BJ (cell line): ENCODE measurements around the gene HCRT. TPM values are rescaled to one million over a fixed set of nuclear protein-coding genes. Genes with fewer than 3 reads are reported as not detected.
A peak's percentile ranks its signal among the peaks of the same experiment; 100 is the strongest.
"Not testable (repeated sequence)": the region's sequence is repeated elsewhere in the genome, so short reads cannot be mapped to it uniquely, and the experiment has no call there.

ENCODE experiments used
- CTCF ChIA-PET: fragments of 350-600 bp; formaldehyde crosslinking; extraction: SDS; loops from one replicate; lab custom pipeline; 2021; ENCODE audit warnings: antibody characterized with exemption, inconsistent platforms; lab: Yijun Ruan, JAX
- POLR2A ChIA-PET: fragments of 300-600 bp; sonication (Branson Sonifier 250); formaldehyde crosslinking; extraction: SDS; loops from one replicate; lab custom pipeline; 2021; ENCODE audit warnings: antibody characterized with exemption; lab: Charles Lee
- DNase-seq: peaks from one replicate; pipeline ENCODE4 v3.0.0-alpha.2; 2011; ENCODE audit warnings: low read depth
- H3K27me3 ChIP-seq: 2 replicates; pipeline ENCODE4 v1.6.0; 2011; ENCODE audit warnings: low read length; ENCODE audit not compliant: control insufficient read depth, insufficient read depth
- H3K36me3 ChIP-seq: 2 replicates; pipeline ENCODE4 v1.5.1; 2011; ENCODE audit warnings: low read length; ENCODE audit not compliant: control insufficient read depth, insufficient read depth
- H3K4me3 ChIP-seq: 2 replicates; pipeline ENCODE4 v1.5.1; 2011; ENCODE audit warnings: low read depth, mild to moderate bottlenecking, control low read depth, low read length
- polyA plus RNA-seq: library from polyadenylated mRNA; depleted of rRNA; stranded (reverse); fragments of >200 nt; gene quantifications from 2 replicates; pipeline ENCODE4 v1.2.3, GENCODE V29; 2011
- TF ChIP-seq, protein P1 (sequence below): IDR thresholded peaks from 2 replicates; pipeline ENCODE4 v1.5.1; 2011; ENCODE audit warnings: low read depth, mild to moderate bottlenecking, control low read depth, inconsistent platforms, low read length, moderate library complexity; ENCODE audit not compliant: insufficient read depth

The HCRT gene
- polyA plus RNA-seq, 1 experiment: not detected

DNA sequence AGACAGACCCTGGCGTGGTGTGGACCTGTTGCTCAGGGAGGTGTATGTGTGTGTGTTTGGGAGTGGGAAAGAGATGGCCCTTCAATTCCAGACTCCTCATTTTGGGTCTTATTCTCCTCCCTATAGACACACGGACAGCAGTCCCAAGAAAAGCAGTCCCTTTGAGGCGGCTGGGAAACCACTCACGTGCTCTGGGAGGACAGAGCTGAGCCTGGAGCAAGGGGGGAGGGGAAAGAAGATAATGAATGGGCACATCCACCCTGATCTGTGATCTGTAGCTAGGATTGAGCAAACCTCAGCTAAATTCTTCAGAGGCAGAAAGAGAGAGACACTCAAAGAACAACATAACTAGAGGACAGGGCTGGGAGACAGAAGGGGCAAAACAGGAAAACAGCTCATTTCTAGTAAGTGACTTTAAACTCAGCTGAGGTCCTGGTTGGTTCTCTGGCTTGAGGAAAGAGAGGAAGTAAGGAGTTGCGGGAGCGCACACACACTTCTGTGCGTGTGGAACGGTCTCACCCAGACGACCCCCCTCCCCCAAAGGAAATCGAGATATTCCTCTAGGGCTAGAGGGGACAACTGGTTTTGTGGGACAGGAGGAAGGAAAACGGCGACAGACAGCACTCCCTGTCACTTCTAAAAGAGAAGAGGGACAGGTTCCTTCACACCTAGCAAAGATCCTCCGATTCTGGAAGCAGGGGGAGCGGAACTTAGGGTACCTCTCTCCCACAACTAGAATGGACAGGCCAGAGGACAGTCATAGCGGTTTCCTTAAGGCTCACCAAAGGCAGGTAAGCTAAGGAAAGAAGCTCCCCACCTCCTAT, 31.1 kb downstream of the HCRT start:
- peaks cover 1% of the 10 kb centered on the region; the same call in 1 of the 2 replicates for H3K36me3 ChIP-seq
- no peak for DNase-seq
- no peaks in the 10 kb centered on the region for H3K27me3 ChIP-seq
- ChIA-PET POLR2A (interaction anchor here (0.5 kb wide), 1 partner anchor 266 kb away, joined by 3 read pairs; no protein-coding TSS in a partner anchor), CTCF (interaction anchor here (0.9 to 2.0 kb wide), 2 partner anchors 11 to 17 kb away, joined by 3 to 5 read pairs; no protein-coding TSS in a partner anchor)
- peak overlapping the region; percentile 98 for H3K4me3 ChIP-seq
- TF ChIP-seq, protein P1, sequence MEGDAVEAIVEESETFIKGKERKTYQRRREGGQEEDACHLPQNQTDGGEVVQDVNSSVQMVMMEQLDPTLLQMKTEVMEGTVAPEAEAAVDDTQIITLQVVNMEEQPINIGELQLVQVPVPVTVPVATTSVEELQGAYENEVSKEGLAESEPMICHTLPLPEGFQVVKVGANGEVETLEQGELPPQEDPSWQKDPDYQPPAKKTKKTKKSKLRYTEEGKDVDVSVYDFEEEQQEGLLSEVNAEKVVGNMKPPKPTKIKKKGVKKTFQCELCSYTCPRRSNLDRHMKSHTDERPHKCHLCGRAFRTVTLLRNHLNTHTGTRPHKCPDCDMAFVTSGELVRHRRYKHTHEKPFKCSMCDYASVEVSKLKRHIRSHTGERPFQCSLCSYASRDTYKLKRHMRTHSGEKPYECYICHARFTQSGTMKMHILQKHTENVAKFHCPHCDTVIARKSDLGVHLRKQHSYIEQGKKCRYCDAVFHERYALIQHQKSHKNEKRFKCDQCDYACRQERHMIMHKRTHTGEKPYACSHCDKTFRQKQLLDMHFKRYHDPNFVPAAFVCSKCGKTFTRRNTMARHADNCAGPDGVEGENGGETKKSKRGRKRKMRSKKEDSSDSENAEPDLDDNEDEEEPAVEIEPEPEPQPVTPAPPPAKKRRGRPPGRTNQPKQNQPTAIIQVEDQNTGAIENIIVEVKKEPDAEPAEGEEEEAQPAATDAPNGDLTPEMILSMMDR: no peak

DNA sequence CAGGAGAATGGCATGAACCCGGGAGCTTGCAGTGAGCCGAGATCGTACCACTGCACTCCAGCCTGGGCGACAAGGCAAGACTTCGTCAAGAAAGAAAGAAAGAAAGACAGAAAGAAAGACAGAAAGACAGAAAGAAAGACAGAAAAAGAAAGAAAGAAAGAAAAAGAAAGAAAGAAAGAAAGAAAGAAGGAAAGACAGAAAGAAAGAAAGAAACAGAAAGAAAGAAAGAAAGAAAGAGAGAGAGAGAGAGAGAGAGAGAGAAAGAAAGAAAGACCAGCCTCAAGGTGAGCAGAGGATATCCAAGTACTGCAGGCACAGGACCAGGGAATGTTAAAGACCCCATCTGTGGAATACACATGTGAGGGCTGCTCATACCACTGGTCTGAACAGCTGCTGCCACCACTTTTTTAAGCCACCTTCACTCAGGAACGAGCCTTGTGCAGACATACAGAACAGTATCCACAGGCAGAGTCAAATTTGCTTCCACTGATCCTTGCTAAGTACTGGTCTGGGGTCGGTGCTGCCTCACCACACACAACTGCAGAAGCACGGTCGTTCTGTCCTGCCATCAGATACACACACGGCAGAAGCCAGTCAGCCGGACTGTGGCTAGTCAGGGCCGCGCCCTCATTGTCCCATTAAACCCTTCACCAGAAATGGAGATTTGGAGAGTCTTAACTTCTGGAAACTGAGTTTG, 38.2 kb downstream of the HCRT start:
- no peak overlapping the region for H3K4me3 ChIP-seq
- no peaks in the 10 kb centered on the region for H3K27me3 ChIP-seq
- DNase-seq: no peak
- CTCF ChIA-PET: no interaction called here
- peaks cover 7% of the 10 kb centered on the region; the same call in 1 of the 2 replicates for H3K36me3 ChIP-seq
- POLR2A ChIA-PET: no interaction called here
- TF ChIP-seq, protein P1: no peak

DNA sequence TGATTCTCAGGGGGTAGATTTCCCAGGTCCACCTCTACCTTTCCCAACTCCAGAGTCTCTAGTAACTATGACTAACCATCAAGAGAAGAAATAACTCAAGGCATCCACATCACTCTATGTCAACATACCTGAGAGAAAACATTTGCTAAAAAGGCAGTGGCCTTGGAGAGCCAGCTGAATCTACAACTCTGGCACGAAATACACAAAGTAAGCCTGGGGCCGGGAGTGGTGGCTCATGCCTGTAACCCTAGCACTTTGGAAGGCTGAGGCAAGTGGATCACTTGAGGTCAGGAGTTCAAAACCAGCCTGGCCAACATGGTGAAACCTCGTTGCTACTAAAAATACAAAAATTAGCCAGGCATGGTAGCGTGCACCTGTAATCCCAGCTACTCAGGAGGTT, 42.1 kb downstream of the HCRT start:
- CTCF ChIA-PET: interaction anchor here (1.3 kb wide), 1 partner anchor 10 kb away, joined by 5 read pairs; no protein-coding TSS in a partner anchor
- H3K4me3 ChIP-seq, DNase-seq, H3K36me3 ChIP-seq, H3K27me3 ChIP-seq: not testable (repeated sequence)
- POLR2A ChIA-PET: interaction anchor here (0.6 to 1.0 kb wide), 2 partner anchors 9 to 130 kb away, joined by 3 read pairs; no protein-coding TSS in a partner anchor

DNA sequence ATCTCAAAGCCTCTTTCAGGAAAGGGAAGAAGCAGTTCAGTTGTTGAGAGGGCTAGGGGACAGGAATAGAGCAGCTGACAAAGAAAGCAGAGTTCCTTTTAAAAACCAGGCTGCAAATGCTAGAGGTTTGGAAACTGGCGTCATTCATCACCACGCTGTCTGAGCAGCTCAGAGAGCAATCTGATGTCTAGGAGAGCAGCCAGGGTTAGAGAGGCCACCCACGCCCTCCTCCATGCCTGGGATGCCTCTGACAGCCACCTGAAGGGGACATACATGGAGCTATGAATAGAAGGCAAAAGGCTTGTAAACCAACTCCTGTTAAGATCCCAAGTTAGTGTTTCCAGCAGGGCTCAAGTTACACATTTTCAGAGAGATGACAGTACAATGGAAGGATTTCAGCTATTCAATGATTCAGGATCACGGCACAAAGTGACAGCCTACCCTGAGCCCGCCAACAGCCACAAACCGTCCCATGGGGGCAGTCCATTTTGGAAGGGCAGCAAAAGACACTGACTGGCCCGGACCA, 42.8 kb downstream of the HCRT start:
- POLR2A ChIA-PET: interaction anchor here (0.6 to 1.0 kb wide), 2 partner anchors 8 to 129 kb away, joined by 3 read pairs; no protein-coding TSS in a partner anchor

DNA sequence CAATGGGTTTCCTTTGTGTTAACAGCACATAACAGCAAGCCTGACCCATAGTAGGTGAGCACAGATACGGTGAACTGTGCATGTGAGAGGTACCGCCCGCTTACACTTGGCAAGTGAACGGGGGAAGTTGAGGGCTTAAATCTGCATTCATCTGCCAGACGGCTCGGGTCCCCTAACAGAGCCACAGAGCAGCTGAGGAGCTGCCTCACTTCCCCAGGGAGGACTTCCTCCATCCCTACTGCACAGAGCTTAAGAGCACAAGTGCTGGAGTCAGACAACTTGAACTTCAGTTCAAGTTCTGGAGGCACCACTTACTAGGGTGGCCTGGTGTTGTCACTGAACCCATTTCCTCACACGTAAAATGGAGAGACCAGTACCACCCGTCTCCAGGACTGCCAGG, 43.9 kb downstream of the HCRT start:
- Histone ChIP-seq H3K27me3 (no peaks in the 10 kb centered on the region), H3K4me3 (no peak overlapping the region), H3K36me3 (peaks cover 3% of the 10 kb centered on the region; the same call in 1 of the 2 replicates)
- ChIA-PET POLR2A (no interaction called here), CTCF (no interaction called here)
- TF ChIP-seq, protein P1: no peak
- DNase-seq: no peak

More for the DNA sequence above, 42.8 kb downstream of the HCRT start:
- Histone ChIP-seq H3K4me3 (no peak overlapping the region), H3K27me3 (no peaks in the 10 kb centered on the region), H3K36me3 (peaks cover 6% of the 10 kb centered on the region; the same call in 1 of the 2 replicates)
- CTCF ChIA-PET: interaction anchor here (1.3 kb wide), 1 partner anchor 10 kb away, joined by 5 read pairs; no protein-coding TSS in a partner anchor
- TF ChIP-seq, protein P1: no peak
- DNase-seq: peak; percentile 76

DNA sequence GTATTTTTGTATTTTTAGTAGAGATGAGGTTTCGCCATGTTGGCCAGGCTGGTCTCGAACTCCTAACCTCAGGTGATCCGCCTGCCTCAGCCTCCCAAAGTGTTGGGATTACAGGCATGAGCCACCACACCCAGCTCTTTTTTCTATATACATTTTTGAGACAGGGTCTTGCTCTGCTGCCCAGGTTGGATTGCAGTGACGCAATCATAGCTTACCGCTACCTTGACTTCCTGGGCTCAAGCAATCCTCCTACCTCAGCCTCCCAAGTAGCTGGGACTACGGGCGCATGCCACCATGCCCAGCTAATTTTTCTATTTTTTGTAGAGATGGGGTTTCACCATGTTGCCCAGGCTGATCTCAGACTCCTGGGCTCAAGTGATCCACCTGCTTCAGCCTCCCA, 44.6 kb downstream of the HCRT start:
- H3K36me3 ChIP-seq, POLR2A ChIA-PET, H3K4me3 ChIP-seq, CTCF ChIA-PET, H3K27me3 ChIP-seq, DNase-seq: not testable (repeated sequence)
